ENCODE results near the gene TIMM22. TPM values are rescaled to one million over a fixed set of nuclear protein-coding genes. Genes with fewer than 3 reads are reported as not detected.
A peak's percentile ranks its signal among the peaks of the same experiment; 100 is the strongest.
"Not testable (repeated sequence)": the region's sequence is repeated elsewhere in the genome, so short reads cannot be mapped to it uniquely, and the experiment has no call there.

TIMM22 gene
- total RNA-seq, 1 experiment from 2014 or later, result 24.9 TPM

- in situ Hi-C loops (cut with HindIII; ENCODE audit: low pct_unique_long_range_greater_than_20kb, low sequenced_read_pairs), result no loop called here
- DNase-seq (ENCODE audit: low read depth, low spot score), result no peak
These were observed 27.9 kb upstream of the TIMM22 start for GRCh38 chr17:968812-969730.

GRCh38 chr17:969811-970355 lies 27.0 kb upstream of the TIMM22 start:
- no peak for DNase-seq (ENCODE audit: low read depth, low spot score)
- in situ Hi-C loops (cut with HindIII; ENCODE audit: low pct_unique_long_range_greater_than_20kb, low sequenced_read_pairs), result no loop called here

- no peak for DNase-seq (ENCODE audit: low read depth, low spot score)
- in situ Hi-C loops (cut with HindIII; ENCODE audit: low pct_unique_long_range_greater_than_20kb, low sequenced_read_pairs), result no loop called here
These were observed 26.6 kb upstream of the TIMM22 start for GRCh38 chr17:970364-970763.

GRCh38 chr17:971861-972260 lies 25.1 kb upstream of the TIMM22 start:
- in situ Hi-C loops (cut with HindIII; ENCODE audit: low pct_unique_long_range_greater_than_20kb, low sequenced_read_pairs); DNase-seq (ENCODE audit: low read depth, low spot score): not testable (repeated sequence)

- in situ Hi-C loops (cut with HindIII; ENCODE audit: low pct_unique_long_range_greater_than_20kb, low sequenced_read_pairs), result no loop called here
These were observed 23.9 kb upstream of the TIMM22 start for GRCh38 chr17:973053-973452.

GRCh38 chr17:974778-975177 lies 22.2 kb upstream of the TIMM22 start:
- in situ Hi-C loops (cut with HindIII; ENCODE audit: low pct_unique_long_range_greater_than_20kb, low sequenced_read_pairs); DNase-seq (ENCODE audit: low read depth, low spot score): not testable (repeated sequence)

More at GRCh38 chr17:973053-973452, 23.9 kb upstream of the TIMM22 start:
- no peak for DNase-seq (ENCODE audit: low read depth, low spot score)

GRCh38 chr17:975371-975915 lies 21.5 kb upstream of the TIMM22 start:
- no peak for DNase-seq (ENCODE audit: low read depth, low spot score)
- in situ Hi-C loops (cut with HindIII; ENCODE audit: low pct_unique_long_range_greater_than_20kb, low sequenced_read_pairs), result no loop called here

- no peak for DNase-seq (ENCODE audit: low read depth, low spot score)
- in situ Hi-C loops (cut with HindIII; ENCODE audit: low pct_unique_long_range_greater_than_20kb, low sequenced_read_pairs), result no loop called here
These were observed 20.6 kb upstream of the TIMM22 start for GRCh38 chr17:976312-976711.

GRCh38 chr17:977166-977565 lies 19.8 kb upstream of the TIMM22 start:
- no peak for DNase-seq (ENCODE audit: low read depth, low spot score)
- in situ Hi-C loops (cut with HindIII; ENCODE audit: low pct_unique_long_range_greater_than_20kb, low sequenced_read_pairs), result no loop called here

GRCh38 chr17:978103-979093 lies 18.5 kb upstream of the TIMM22 start:
- in situ Hi-C loops (cut with HindIII; ENCODE audit: low pct_unique_long_range_greater_than_20kb, low sequenced_read_pairs), result no loop called here
- DNase-seq (ENCODE audit: low read depth, low spot score), result no peak

GRCh38 chr17:979212-979538 lies 17.8 kb upstream of the TIMM22 start:
- in situ Hi-C loops (cut with HindIII; ENCODE audit: low pct_unique_long_range_greater_than_20kb, low sequenced_read_pairs), result no loop called here
- DNase-seq (ENCODE audit: low read depth, low spot score), result no peak

GRCh38 chr17:979539-980405 lies 17.2 kb upstream of the TIMM22 start, which contains the start of gene NXN:
TSS of gene NXN (minus strand) at chr17:979776.
- in situ Hi-C loops (cut with HindIII; ENCODE audit: low pct_unique_long_range_greater_than_20kb, low sequenced_read_pairs), result no loop called here
- peak; percentile 64 for DNase-seq (ENCODE audit: low read depth, low spot score)

- in situ Hi-C loops (cut with HindIII; ENCODE audit: low pct_unique_long_range_greater_than_20kb, low sequenced_read_pairs), result no loop called here
- peak; percentile 93 for DNase-seq (ENCODE audit: low read depth, low spot score)
These were observed 16.3 kb upstream of the TIMM22 start for GRCh38 chr17:980406-981291.

- DNase-seq (ENCODE audit: low read depth, low spot score), result no peak
- in situ Hi-C loops (cut with HindIII; ENCODE audit: low pct_unique_long_range_greater_than_20kb, low sequenced_read_pairs), result no loop called here
These were observed 15.7 kb upstream of the TIMM22 start for GRCh38 chr17:981292-981658.

GRCh38 chr17:983921-984320 lies 13.0 kb upstream of the TIMM22 start:
- DNase-seq (ENCODE audit: low read depth, low spot score), result no peak
- in situ Hi-C loops (cut with HindIII; ENCODE audit: low pct_unique_long_range_greater_than_20kb, low sequenced_read_pairs), result no loop called here

GRCh38 chr17:986322-986929 lies 10.5 kb upstream of the TIMM22 start:
- in situ Hi-C loops (cut with HindIII; ENCODE audit: low pct_unique_long_range_greater_than_20kb, low sequenced_read_pairs), result no loop called here

More at GRCh38 chr17:986322-986929, 10.5 kb upstream of the TIMM22 start:
- DNase-seq (ENCODE audit: low read depth, low spot score), result no peak
